HepG2 (cell line): ENCODE measurements around the gene TMEM176A. TPM values are rescaled to one million over a fixed set of nuclear protein-coding genes. Genes with fewer than 3 reads are reported as not detected.
A peak's percentile ranks its signal among the peaks of the same experiment; 100 is the strongest.

Experiments used
- CCAR2 ChIP-seq: fragments of 200-400 bp; formaldehyde crosslinking; optimal IDR thresholded peaks from 2 replicates; pipeline ENCODE3; 2018; ENCODE audit warnings: low read depth, mild to moderate bottlenecking, low read length, moderate library complexity
- CEBPG ChIP-seq: IDR thresholded peaks from 2 replicates; pipeline ENCODE4 v1.6.1; 2016
- FOXM1 ChIP-seq: sonication (generic); formaldehyde crosslinking; IDR thresholded peaks from 2 replicates; pipeline ENCODE4 v1.5.0; 2020; ENCODE audit warnings: missing genetic modification reagents
- MED1 ChIP-seq: sonication (generic); formaldehyde crosslinking; IDR thresholded peaks from 2 replicates; pipeline ENCODE4 v1.4.0; 2020; ENCODE audit warnings: missing genetic modification reagents
- NR2F1 ChIP-seq, 2 experiments: fragments of 450-650 bp in 1 of 2; formaldehyde crosslinking in 1 of 2; IDR thresholded peaks; 2 replicates each; pipeline versions ENCODE4 v1.5.0 to v1.6.1; 2016 to 2020; ENCODE audit warnings: mild to moderate bottlenecking in 1 of 2, missing compliant biosample characterization in 1 of 2, missing genetic modification reagents in 1 of 2, moderate library complexity in 1 of 2
- SIN3A ChIP-seq: IDR thresholded peaks from 2 replicates; pipeline ENCODE4 v1.6.1; 2011; ENCODE audit warnings: low read depth, mild to moderate bottlenecking, control low read depth, low read length, borderline replicate concordance
- SNAI1 ChIP-seq: sonication (generic); formaldehyde crosslinking; IDR thresholded peaks from 2 replicates; pipeline ENCODE4 v1.5.0; 2020; ENCODE audit warnings: mild to moderate bottlenecking, missing genetic modification reagents, borderline replicate concordance
- ZFP1 ChIP-seq: IDR thresholded peaks from 2 replicates; pipeline ENCODE4 v1.6.1; 2016
- polyA plus RNA-seq, 8 experiments: library from polyadenylated mRNA; depleted of rRNA in 3 of 8; stranded (reverse) in 7 of 8; unstranded in 1 of 8; fragments of >200 nt; fragmentation: Illumina TruSeq in 4 of 8; extraction: Trizol in 4 of 8; gene quantifications; 2 replicates each; pipeline versions ENCODE4 v1.2.1 to v1.2.3, GENCODE V29; 2011 to 2016; ENCODE audit warnings: low read depth in 4 of 8, missing spikeins in 1 of 8, mixed read lengths in 1 of 8; ENCODE audit not compliant: insufficient read depth in 1 of 8
- total RNA-seq, 5 experiments: library from RNA; depleted of rRNA; stranded (reverse); fragments of >200 nt; fragmentation: Illumina TruSeq; extraction: Trizol; gene quantifications; 2 replicates each; pipeline ENCODE4 v1.2.3, GENCODE V29; 2016; ENCODE audit warnings: low read depth in 1 of 5
- TF ChIP-seq, protein P1 (sequence below): IDR thresholded peaks from 2 replicates; pipeline ENCODE4 v1.4.0; 2020; ENCODE audit warnings: mild to moderate bottlenecking, missing genetic modification reagents
- TF ChIP-seq, protein P2 (sequence below): sonication (generic); formaldehyde crosslinking; IDR thresholded peaks from 2 replicates; pipeline ENCODE4 v1.8.1; 2022; ENCODE audit warnings: low read depth, mild to moderate bottlenecking, missing genetic modification reagents
- TF ChIP-seq, protein P3 (sequence below): sonication (generic); formaldehyde crosslinking; IDR thresholded peaks from 2 replicates; pipeline ENCODE4 v1.4.0; 2020; ENCODE audit warnings: missing genetic modification reagents, borderline replicate concordance
- TF ChIP-seq, protein P4 (sequence below): sonication (generic); formaldehyde crosslinking; IDR thresholded peaks from 2 replicates; pipeline ENCODE4 v1.4.0; 2020; ENCODE audit warnings: missing genetic modification reagents, borderline replicate concordance
- TF ChIP-seq, protein P5 (sequence below): sonication (generic); formaldehyde crosslinking; IDR thresholded peaks from 2 replicates; pipeline ENCODE4 v1.5.1; 2020; ENCODE audit warnings: mild to moderate bottlenecking, missing genetic modification reagents
- TF ChIP-seq, protein P6 (sequence below): IDR thresholded peaks from 2 replicates; pipeline ENCODE4 v1.6.1; 2012; ENCODE audit warnings: inconsistent platforms

The TMEM176A gene
- total and polyA plus RNA-seq, 2 of the 13 experiments (the other 11 are each of a cell fraction or from before 2014, with no cell fraction given), result not detected

DNA sequence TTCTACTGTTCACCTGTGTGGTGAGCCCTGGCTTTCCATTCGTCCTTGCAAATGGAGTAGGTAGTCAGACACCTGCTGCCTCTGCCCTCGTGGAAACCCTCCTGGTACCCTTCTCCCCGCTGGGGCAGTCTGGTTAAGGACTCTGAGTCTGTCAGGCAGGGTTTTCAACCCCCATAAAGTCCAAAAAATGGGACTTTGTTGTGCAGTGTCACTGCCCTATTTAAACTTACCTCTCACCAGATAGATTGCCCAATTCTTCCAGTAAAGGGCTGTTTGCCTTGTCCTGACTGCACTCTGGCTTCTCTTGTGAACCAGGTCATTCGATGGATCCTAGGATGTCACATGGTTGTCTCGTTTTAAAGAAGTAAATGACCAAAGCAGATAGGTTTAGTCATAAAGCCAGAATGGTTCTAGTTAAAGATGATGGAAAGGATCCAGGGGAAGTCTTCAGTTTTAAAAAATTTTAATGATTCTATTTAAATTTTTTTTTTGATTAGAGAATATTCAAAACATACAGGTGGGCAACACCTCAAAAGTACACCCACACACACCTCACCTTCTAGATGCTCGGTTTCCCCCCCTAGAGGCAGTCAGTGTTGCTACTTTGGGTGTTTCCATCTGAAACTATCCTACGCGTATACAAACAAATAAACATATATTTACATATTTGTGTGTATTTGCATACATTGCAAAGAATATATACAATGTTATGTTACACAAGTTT is 22.4 kb upstream of the TMEM176A start (continued):
- TF ChIP-seq, protein P1, sequence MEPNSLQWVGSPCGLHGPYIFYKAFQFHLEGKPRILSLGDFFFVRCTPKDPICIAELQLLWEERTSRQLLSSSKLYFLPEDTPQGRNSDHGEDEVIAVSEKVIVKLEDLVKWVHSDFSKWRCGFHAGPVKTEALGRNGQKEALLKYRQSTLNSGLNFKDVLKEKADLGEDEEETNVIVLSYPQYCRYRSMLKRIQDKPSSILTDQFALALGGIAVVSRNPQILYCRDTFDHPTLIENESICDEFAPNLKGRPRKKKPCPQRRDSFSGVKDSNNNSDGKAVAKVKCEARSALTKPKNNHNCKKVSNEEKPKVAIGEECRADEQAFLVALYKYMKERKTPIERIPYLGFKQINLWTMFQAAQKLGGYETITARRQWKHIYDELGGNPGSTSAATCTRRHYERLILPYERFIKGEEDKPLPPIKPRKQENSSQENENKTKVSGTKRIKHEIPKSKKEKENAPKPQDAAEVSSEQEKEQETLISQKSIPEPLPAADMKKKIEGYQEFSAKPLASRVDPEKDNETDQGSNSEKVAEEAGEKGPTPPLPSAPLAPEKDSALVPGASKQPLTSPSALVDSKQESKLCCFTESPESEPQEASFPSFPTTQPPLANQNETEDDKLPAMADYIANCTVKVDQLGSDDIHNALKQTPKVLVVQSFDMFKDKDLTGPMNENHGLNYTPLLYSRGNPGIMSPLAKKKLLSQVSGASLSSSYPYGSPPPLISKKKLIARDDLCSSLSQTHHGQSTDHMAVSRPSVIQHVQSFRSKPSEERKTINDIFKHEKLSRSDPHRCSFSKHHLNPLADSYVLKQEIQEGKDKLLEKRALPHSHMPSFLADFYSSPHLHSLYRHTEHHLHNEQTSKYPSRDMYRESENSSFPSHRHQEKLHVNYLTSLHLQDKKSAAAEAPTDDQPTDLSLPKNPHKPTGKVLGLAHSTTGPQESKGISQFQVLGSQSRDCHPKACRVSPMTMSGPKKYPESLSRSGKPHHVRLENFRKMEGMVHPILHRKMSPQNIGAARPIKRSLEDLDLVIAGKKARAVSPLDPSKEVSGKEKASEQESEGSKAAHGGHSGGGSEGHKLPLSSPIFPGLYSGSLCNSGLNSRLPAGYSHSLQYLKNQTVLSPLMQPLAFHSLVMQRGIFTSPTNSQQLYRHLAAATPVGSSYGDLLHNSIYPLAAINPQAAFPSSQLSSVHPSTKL (CRISPR knock-in tag), result peak; percentile 57
- TF ChIP-seq, protein P2, sequence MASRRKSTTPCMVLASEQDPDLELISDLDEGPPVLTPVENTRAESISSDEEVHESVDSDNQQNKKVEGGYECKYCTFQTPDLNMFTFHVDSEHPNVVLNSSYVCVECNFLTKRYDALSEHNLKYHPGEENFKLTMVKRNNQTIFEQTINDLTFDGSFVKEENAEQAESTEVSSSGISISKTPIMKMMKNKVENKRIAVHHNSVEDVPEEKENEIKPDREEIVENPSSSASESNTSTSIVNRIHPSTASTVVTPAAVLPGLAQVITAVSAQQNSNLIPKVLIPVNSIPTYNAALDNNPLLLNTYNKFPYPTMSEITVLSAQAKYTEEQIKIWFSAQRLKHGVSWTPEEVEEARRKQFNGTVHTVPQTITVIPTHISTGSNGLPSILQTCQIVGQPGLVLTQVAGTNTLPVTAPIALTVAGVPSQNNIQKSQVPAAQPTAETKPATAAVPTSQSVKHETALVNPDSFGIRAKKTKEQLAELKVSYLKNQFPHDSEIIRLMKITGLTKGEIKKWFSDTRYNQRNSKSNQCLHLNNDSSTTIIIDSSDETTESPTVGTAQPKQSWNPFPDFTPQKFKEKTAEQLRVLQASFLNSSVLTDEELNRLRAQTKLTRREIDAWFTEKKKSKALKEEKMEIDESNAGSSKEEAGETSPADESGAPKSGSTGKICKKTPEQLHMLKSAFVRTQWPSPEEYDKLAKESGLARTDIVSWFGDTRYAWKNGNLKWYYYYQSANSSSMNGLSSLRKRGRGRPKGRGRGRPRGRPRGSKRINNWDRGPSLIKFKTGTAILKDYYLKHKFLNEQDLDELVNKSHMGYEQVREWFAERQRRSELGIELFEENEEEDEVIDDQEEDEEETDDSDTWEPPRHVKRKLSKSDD (CRISPR knock-in tag), result no peak
- TF ChIP-seq, protein P3, sequence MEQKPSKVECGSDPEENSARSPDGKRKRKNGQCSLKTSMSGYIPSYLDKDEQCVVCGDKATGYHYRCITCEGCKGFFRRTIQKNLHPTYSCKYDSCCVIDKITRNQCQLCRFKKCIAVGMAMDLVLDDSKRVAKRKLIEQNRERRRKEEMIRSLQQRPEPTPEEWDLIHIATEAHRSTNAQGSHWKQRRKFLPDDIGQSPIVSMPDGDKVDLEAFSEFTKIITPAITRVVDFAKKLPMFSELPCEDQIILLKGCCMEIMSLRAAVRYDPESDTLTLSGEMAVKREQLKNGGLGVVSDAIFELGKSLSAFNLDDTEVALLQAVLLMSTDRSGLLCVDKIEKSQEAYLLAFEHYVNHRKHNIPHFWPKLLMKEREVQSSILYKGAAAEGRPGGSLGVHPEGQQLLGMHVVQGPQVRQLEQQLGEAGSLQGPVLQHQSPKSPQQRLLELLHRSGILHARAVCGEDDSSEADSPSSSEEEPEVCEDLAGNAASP (CRISPR knock-in tag), result peak; percentile 82; the same call in 1 of the 2 replicates
- TF ChIP-seq SIN3A (no peak), CCAR2 (no peak), FOXM1 (CRISPR knock-in tag) (no peak), ZFP1 (no peak), CEBPG (peak; percentile 90), MED1 (CRISPR knock-in tag) (no peak), SNAI1 (CRISPR knock-in tag) (no peak), NR2F1 (CRISPR knock-in tag; IDR thresholded peaks at IDR 0.05) (no peak)
- TF ChIP-seq, protein P4, sequence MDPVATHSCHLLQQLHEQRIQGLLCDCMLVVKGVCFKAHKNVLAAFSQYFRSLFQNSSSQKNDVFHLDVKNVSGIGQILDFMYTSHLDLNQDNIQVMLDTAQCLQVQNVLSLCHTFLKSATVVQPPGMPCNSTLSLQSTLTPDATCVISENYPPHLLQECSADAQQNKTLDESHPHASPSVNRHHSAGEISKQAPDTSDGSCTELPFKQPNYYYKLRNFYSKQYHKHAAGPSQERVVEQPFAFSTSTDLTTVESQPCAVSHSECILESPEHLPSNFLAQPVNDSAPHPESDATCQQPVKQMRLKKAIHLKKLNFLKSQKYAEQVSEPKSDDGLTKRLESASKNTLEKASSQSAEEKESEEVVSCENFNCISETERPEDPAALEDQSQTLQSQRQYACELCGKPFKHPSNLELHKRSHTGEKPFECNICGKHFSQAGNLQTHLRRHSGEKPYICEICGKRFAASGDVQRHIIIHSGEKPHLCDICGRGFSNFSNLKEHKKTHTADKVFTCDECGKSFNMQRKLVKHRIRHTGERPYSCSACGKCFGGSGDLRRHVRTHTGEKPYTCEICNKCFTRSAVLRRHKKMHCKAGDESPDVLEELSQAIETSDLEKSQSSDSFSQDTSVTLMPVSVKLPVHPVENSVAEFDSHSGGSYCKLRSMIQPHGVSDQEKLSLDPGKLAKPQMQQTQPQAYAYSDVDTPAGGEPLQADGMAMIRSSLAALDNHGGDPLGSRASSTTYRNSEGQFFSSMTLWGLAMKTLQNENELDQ (CRISPR knock-in tag), result no peak
- TF ChIP-seq, protein P5, sequence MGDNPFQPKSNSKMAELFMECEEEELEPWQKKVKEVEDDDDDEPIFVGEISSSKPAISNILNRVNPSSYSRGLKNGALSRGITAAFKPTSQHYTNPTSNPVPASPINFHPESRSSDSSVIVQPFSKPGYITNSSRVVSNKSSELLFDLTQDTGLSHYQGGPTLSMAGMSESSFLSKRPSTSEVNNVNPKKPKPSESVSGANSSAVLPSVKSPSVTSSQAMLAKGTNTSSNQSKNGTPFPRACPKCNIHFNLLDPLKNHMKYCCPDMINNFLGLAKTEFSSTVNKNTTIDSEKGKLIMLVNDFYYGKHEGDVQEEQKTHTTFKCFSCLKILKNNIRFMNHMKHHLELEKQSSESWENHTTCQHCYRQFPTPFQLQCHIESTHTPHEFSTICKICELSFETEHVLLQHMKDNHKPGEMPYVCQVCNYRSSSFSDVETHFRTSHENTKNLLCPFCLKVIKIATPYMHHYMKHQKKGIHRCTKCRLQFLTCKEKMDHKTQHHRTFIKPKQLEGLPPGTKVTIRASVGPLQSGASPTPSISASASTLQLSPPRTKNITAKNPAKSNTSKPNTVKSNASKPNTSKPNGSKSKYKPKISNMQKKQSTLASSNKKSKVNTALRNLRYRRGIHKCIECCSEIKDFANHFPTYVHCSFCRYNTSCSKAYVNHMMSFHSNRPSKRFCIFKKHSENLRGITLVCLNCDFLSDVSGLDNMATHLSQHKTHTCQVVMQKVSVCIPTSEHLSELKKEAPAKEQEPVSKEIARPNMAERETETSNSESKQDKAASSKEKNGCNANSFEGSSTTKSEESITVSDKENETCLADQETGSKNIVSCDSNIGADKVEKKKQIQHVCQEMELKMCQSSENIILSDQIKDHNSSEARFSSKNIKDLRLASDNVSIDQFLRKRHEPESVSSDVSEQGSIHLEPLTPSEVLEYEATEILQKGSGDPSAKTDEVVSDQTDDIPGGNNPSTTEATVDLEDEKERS, result no peak
- TF ChIP-seq, protein P6, sequence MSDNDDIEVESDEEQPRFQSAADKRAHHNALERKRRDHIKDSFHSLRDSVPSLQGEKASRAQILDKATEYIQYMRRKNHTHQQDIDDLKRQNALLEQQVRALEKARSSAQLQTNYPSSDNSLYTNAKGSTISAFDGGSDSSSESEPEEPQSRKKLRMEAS, result peak; percentile 56
